HG02610 (cell line): ENCODE data around the gene SPTBN5.
A peak's percentile ranks its signal among the peaks of the same experiment; 100 is the strongest.

ENCODE experiments used
- ATAC-seq: cut with Tn5 transposase; IDR thresholded peaks from one replicate; pipeline ENCODE4 v1.9.1; 2021; ENCODE audit warnings: mild to moderate bottlenecking, moderate library complexity; ENCODE audit not compliant: unreplicated experiment

SPTBN5 gene

GRCh38 chr15:41827290-41827879, 66.5 kb downstream of the SPTBN5 start:
- ATAC-seq = peak; percentile 16

- ATAC-seq = no peak
Observed at GRCh38 chr15:41825572-41826535, 68.0 kb downstream of the SPTBN5 start.

GRCh38 chr15:41825145-41825544, 68.7 kb downstream of the SPTBN5 start:
- no peak for ATAC-seq

GRCh38 chr15:41824062-41824745, 69.6 kb downstream of the SPTBN5 start:
- no peak for ATAC-seq

- ATAC-seq = no peak
Observed at GRCh38 chr15:41823502-41823901, 70.4 kb downstream of the SPTBN5 start.

GRCh38 chr15:41822957-41823356, 70.9 kb downstream of the SPTBN5 start:
- ATAC-seq = no peak

- no peak for ATAC-seq
Observed at GRCh38 chr15:41822471-41822870, 71.4 kb downstream of the SPTBN5 start.

GRCh38 chr15:41821831-41822230, 72.0 kb downstream of the SPTBN5 start:
- ATAC-seq = no peak

- ATAC-seq = no peak
Observed at GRCh38 chr15:41820791-41821423, 72.9 kb downstream of the SPTBN5 start.

GRCh38 chr15:41819455-41820050, 74.3 kb downstream of the SPTBN5 start:
- ATAC-seq = no peak

GRCh38 chr15:41817781-41818180, 76.1 kb downstream of the SPTBN5 start:
- no peak for ATAC-seq

- no peak for ATAC-seq
Observed at GRCh38 chr15:41817327-41817726, 76.5 kb downstream of the SPTBN5 start.

GRCh38 chr15:41816788-41817187, 77.1 kb downstream of the SPTBN5 start:
- no peak for ATAC-seq

- ATAC-seq = no peak
Observed at GRCh38 chr15:41814534-41814933, 79.3 kb downstream of the SPTBN5 start.

GRCh38 chr15:41813426-41813825, 80.4 kb downstream of the SPTBN5 start:
- ATAC-seq = no peak

- no peak for ATAC-seq
Observed at GRCh38 chr15:41812820-41813375, 81.0 kb downstream of the SPTBN5 start.

- ATAC-seq = peak; percentile 44
Observed at GRCh38 chr15:41811432-41812195, 82.2 kb downstream of the SPTBN5 start.

GRCh38 chr15:41810651-41811431, 83.0 kb downstream of the SPTBN5 start:
- ATAC-seq = no peak
